Tibial nerve (tissue), 4 donors: Measurements from ENCODE around the gene XPO5. TPM values are rescaled to one million over a fixed set of nuclear protein-coding genes. Genes with fewer than 3 reads are reported as not detected.

Source experiments
- small RNA-seq: library from RNA; depleted of rRNA; stranded (forward); fragments of <200 nt; gene quantifications from one replicate; pipeline ENCODE3, GENCODE V24; 2016
- total RNA-seq, 4 donors: library from RNA; depleted of rRNA; stranded (reverse); fragments of >200 nt; gene quantifications; one replicate each; pipeline ENCODE4 v1.1.0, GENCODE V29; 2016

The XPO5 gene
- total RNA-seq, 4 donors from 2014 or later, result 12.5 to 38.3 (median 32.8) TPM

Small RNA genes lying within 50 kb of the gene (small RNA-seq; reads per million reads assigned to genes)
- not detected for gene RF00426
- not detected for gene RNU6-1113P

Other genes with a start within 250 kb of the XPO5 start
- gene ZNF318, start 206.4 kb downstream of the XPO5 start, total RNA-seq, result 10 to 100 TPM; 18.4 to 26.4 (median 22.9) TPM
- gene ABCC10, start 148.5 kb downstream of the XPO5 start, total RNA-seq, result 10 to 100 TPM; 14.9 to 35.9 (median 27.1) TPM
- 1 to 10 TPM in 2 of 4 donors, not detected in 2; 1.0 to 3.5 TPM for gene DLK2, start 120.5 kb downstream of the XPO5 start, total RNA-seq
- gene TJAP1, start 98.5 kb downstream of the XPO5 start, total RNA-seq, result 10 to 100 TPM; 30.2 to 43.8 (median 32.3) TPM
- 1 to 10 TPM in 3 of 4 donors, under 1 TPM in 1; 0.59 to 2.4 (median 1.3) TPM for gene LRRC73, start 65.7 kb downstream of the XPO5 start, total RNA-seq
- gene YIPF3, start 59.1 kb downstream of the XPO5 start, total RNA-seq, result 100 to 1,000 TPM in 1 of 4 donors, 10 to 100 TPM in 3; 61.7 to 105 (median 77.9) TPM
- gene POLR1C, start 58.9 kb downstream of the XPO5 start, total RNA-seq, result 10 to 100 TPM; 24.5 to 45.5 (median 29.7) TPM
- gene POLH, start 147 bp upstream of the XPO5 start, total RNA-seq, result 1 to 10 TPM; 6.0 to 9.2 (median 8.5) TPM
- 10 to 100 TPM; 33.2 to 58.5 (median 39.7) TPM for gene GTPBP2, start 53.2 kb upstream of the XPO5 start, total RNA-seq
- 10 to 100 TPM; 16.3 to 36.9 (median 21.5) TPM for gene MAD2L1BP, start 59.8 kb upstream of the XPO5 start, total RNA-seq
- gene RSPH9, start 69.0 kb upstream of the XPO5 start, total RNA-seq, result under 1 TPM in 3 of 4 donors, not detected in 1; 0.30 to 0.66 (median 0.63) TPM
- 10 to 100 TPM; 38.1 to 45.8 (median 43.9) TPM for gene MRPS18A, start 111.8 kb upstream of the XPO5 start, total RNA-seq
- 100 to 1,000 TPM; 175 to 220 (median 177) TPM for gene VEGFA, start 194.2 kb upstream of the XPO5 start, total RNA-seq